22Rv1 (cell line): ENCODE measurements around the gene P2RX2.

Experiments used
- H3K27ac ChIP-seq: fragments of 450-650 bp; 2 replicates; pipeline ENCODE4 v1.5.1; 2017
- ZFX ChIP-seq: fragments of 450-650 bp; IDR thresholded peaks from 2 replicates; pipeline ENCODE4 v1.6.1; 2017; ENCODE audit warnings: antibody characterized with exemption, borderline replicate concordance
- TF ChIP-seq, protein P1 (sequence below): fragments of 450-650 bp; IDR thresholded peaks from 2 replicates; pipeline ENCODE4 v1.5.1; 2017; ENCODE audit warnings: mild to moderate bottlenecking

The P2RX2 gene

GRCh38 chr12:132610051-132610759 lies 8.4 kb upstream of the P2RX2 start, which contains the start of gene LRCOL1:
TSS of gene LRCOL1 (minus strand) at chr12:132610582. CDS start at chr12:132606251, 4,331 bp downstream.
- TF ChIP-seq, protein P1, sequence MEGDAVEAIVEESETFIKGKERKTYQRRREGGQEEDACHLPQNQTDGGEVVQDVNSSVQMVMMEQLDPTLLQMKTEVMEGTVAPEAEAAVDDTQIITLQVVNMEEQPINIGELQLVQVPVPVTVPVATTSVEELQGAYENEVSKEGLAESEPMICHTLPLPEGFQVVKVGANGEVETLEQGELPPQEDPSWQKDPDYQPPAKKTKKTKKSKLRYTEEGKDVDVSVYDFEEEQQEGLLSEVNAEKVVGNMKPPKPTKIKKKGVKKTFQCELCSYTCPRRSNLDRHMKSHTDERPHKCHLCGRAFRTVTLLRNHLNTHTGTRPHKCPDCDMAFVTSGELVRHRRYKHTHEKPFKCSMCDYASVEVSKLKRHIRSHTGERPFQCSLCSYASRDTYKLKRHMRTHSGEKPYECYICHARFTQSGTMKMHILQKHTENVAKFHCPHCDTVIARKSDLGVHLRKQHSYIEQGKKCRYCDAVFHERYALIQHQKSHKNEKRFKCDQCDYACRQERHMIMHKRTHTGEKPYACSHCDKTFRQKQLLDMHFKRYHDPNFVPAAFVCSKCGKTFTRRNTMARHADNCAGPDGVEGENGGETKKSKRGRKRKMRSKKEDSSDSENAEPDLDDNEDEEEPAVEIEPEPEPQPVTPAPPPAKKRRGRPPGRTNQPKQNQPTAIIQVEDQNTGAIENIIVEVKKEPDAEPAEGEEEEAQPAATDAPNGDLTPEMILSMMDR = no peak
- TF ChIP-seq ZFX = no peak
- no peak within 1 kb of the TSS for H3K27ac ChIP-seq

DNA sequence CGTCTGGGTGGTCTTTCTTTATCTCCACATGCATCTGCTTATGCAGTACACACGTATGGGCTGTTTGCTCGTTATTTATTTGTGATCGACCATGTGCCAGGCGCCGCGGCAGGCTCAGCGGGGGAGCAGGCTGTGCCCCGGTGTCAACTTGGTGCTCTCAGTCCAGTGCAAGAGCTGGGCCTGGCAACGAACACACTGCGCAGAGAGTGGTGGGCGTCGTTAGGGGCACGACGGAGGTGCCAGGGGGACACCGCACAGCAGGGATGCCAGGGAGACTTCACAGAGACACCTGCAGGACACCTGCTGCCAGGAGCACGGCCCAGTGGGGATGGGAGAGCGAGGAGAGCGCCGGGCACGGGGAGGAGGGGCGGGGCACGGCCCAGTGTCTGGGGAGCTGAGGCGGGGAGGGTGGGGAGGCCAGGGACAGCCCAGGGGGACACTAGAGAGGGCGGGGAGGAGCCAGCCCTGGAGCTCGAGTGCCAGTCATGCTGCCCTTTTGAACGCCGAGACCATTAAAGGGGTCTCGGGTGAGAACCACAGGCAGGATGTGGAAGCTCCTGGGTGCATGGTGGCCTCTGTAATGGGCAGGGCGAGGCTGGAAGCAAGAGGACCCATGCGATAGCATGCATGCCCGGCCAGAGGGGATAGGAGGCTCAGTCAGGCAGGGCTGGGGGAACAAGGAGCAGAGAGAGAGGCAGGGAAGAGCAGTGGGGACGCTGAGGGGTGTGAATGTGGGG lies 7.5 kb upstream of the P2RX2 start:
- no peak for TF ChIP-seq ZFX
- TF ChIP-seq, protein P1 = no peak
- no peak overlapping the region for H3K27ac ChIP-seq

- H3K27ac ChIP-seq = no peak overlapping the region
- TF ChIP-seq, protein P1 = no peak
- TF ChIP-seq ZFX = no peak
These were observed 7.0 kb upstream of the P2RX2 start for GRCh38 chr12:132611620-132612019.

- no peak for TF ChIP-seq ZFX
- TF ChIP-seq, protein P1 = no peak
- H3K27ac ChIP-seq = no peak overlapping the region
These were observed 4.5 kb upstream of the P2RX2 start for GRCh38 chr12:132614029-132614428.

- H3K27ac ChIP-seq = no peak overlapping the region
- TF ChIP-seq, protein P1 = peak; percentile 97
- no peak for TF ChIP-seq ZFX
These were observed 3.6 kb upstream of the P2RX2 start for GRCh38 chr12:132614861-132615578.

DNA sequence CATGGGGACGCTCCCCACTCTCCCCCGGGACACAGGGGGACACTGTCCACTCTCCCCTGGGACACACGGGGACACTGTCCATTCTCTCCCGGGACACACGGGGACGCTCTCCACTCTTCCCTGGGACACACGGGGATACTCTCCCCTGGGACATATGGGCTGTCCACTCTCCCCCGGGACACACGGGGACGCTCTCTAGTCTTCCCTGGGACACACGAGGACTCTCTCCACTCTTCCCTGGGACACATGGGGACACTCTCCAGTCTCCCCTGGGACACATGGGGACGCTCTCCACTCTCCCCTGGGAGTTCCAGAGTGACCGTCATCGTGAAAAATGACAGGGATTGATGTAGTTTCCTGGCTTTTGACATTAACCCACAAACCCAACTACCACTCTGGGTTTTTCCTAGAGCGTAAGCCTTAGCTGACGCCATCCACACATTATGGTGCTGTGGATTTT lies 3.0 kb upstream of the P2RX2 start:
- TF ChIP-seq, protein P1 = no peak
- no peak for TF ChIP-seq ZFX

More for the DNA sequence above, 3.0 kb upstream of the P2RX2 start:
- H3K27ac ChIP-seq = no peak overlapping the region
